IMR-90 (cell line): ENCODE measurements around the gene MDM2. TPM values are rescaled to one million over a fixed set of nuclear protein-coding genes. Genes with fewer than 3 reads are reported as not detected.

Experiments
- ATAC-seq: fragments of 200-7000 bp; cut with Tn5 transposase; 2 replicates; pipeline ENCODE4 v1.9.1; 2020; ENCODE audit warnings: low read depth, mild to moderate bottlenecking, moderate library complexity
- BruUV-seq: library from RNA; stranded (reverse); fragments of 400-500 nt; replicated peaks from 2 replicates; lab custom pipeline; 2021; lab: Mats Ljungman, UMichigan
- CTCF ChIA-PET: fragments of 300-600 bp; formaldehyde crosslinking; extraction: SDS; loops from one replicate; lab custom pipeline; 2021; ENCODE audit warnings: antibody characterized with exemption; lab: Yijun Ruan, JAX
- POLR2A ChIA-PET: fragments of 300-600 bp; sonication (Branson Sonifier 250); formaldehyde crosslinking; loops from one replicate; lab custom pipeline; 2022; ENCODE audit warnings: antibody characterized with exemption; ENCODE audit not compliant: unreplicated experiment; lab: Charles Lee
- DNase-seq: peaks from one replicate; pipeline ENCODE4 v3.0.0; 2013
- H2AFZ ChIP-seq: replicated peaks from 2 replicates; pipeline ENCODE3; 2013; ENCODE audit warnings: low read length, mild to moderate bottlenecking; ENCODE audit not compliant: poor library complexity
- H2AK5ac ChIP-seq: 2 replicates; pipeline ENCODE4 v1.6.1; 2013; ENCODE audit warnings: low read depth, low read length, inconsistent platforms
- H2AK9ac ChIP-seq: replicated peaks from 2 replicates; pipeline ENCODE3; 2013; ENCODE audit warnings: mild to moderate bottlenecking, low read depth, low read length, moderate library complexity; ENCODE audit not compliant: poor library complexity
- H2BK120ac ChIP-seq: 2 replicates; pipeline ENCODE4 v1.6.1; 2013; ENCODE audit warnings: low read depth, low read length, inconsistent platforms
- H2BK15ac ChIP-seq: 3 replicates; pipeline ENCODE4 v1.6.1; 2013; ENCODE audit warnings: low read depth, low read length, inconsistent platforms
- H2BK20ac ChIP-seq: 2 replicates; pipeline ENCODE4 v1.6.1; 2013; ENCODE audit warnings: low read depth, mild to moderate bottlenecking, inconsistent platforms, low read length, moderate library complexity
- H2BK5ac ChIP-seq: 2 replicates; pipeline ENCODE4 v1.6.1; 2013; ENCODE audit warnings: mild to moderate bottlenecking, low read depth, low read length, inconsistent platforms; ENCODE audit not compliant: poor library complexity, severe bottlenecking
- H3K14ac ChIP-seq: replicated peaks from 2 replicates; pipeline ENCODE4 v1.6.1; 2013; ENCODE audit warnings: low read depth, low read length, inconsistent platforms
- H3K18ac ChIP-seq: 2 replicates; pipeline ENCODE4 v1.6.1; 2013; ENCODE audit warnings: low read depth, low read length, control low read depth
- H3K23ac ChIP-seq: 2 replicates; pipeline ENCODE4 v1.6.1; 2013; ENCODE audit warnings: low read depth, low read length, inconsistent platforms
- H3K27ac ChIP-seq: 2 replicates; pipeline ENCODE4 v1.5.1; 2013; ENCODE audit warnings: mild to moderate bottlenecking, control low read depth, low read length; ENCODE audit not compliant: insufficient read depth
- H3K27me3 ChIP-seq: 2 replicates; pipeline ENCODE4 v1.6.1; 2013; ENCODE audit warnings: low read length; ENCODE audit not compliant: control insufficient read depth, insufficient read depth
- H3K36me3 ChIP-seq: 2 replicates; pipeline ENCODE4 v1.6.1; 2013; ENCODE audit warnings: low read length, mixed read lengths; ENCODE audit not compliant: control insufficient read depth, insufficient read depth
- H3K4ac ChIP-seq: 2 replicates; pipeline ENCODE4 v1.6.1; 2013; ENCODE audit warnings: low read depth, low read length, inconsistent platforms
- H3K4me1 ChIP-seq: 2 replicates; pipeline ENCODE4 v1.6.1; 2013; ENCODE audit warnings: low read length, mixed read lengths; ENCODE audit not compliant: control insufficient read depth, insufficient read depth
- H3K4me2 ChIP-seq: 2 replicates; pipeline ENCODE4 v1.6.1; 2013; ENCODE audit warnings: low read depth, mild to moderate bottlenecking, control low read depth, low read length, moderate library complexity
- H3K4me3 ChIP-seq: 2 replicates; pipeline ENCODE4 v1.5.1; 2013; ENCODE audit warnings: low read depth, mild to moderate bottlenecking, control low read depth, low read length, moderate library complexity; ENCODE audit not compliant: insufficient read depth
- H3K56ac ChIP-seq: 2 replicates; pipeline ENCODE4 v1.6.1; 2013; ENCODE audit warnings: low read length, inconsistent platforms; ENCODE audit not compliant: insufficient read depth; ENCODE audit errors: extremely low read depth
- H3K79me1 ChIP-seq, 2 experiments: 2 replicates each; pipeline ENCODE4 v1.6.1; 2013; ENCODE audit warnings: low read length in 2 of 2, inconsistent platforms in 1 of 2, low read depth in 1 of 2
- H3K9ac ChIP-seq: 2 replicates; pipeline ENCODE4 v1.6.1; 2013; ENCODE audit warnings: low read depth, low read length, control low read depth
- H3K9me1 ChIP-seq: 2 replicates; pipeline ENCODE4 v1.6.1; 2013; ENCODE audit warnings: low read length, inconsistent platforms; ENCODE audit not compliant: insufficient read depth
- H3K9me3 ChIP-seq: 2 replicates; pipeline ENCODE4 v1.6.1; 2013; ENCODE audit warnings: low read length; ENCODE audit not compliant: control insufficient read depth, insufficient read depth
- H4K20me1 ChIP-seq: 2 replicates; pipeline ENCODE4 v1.6.1; 2013; ENCODE audit warnings: low read length, inconsistent platforms; ENCODE audit not compliant: insufficient read depth
- H4K5ac ChIP-seq: 2 replicates; pipeline ENCODE4 v1.6.1; 2013; ENCODE audit warnings: mild to moderate bottlenecking, low read depth, low read length, control low read depth
- H4K8ac ChIP-seq, 2 experiments: 2 replicates each; pipeline ENCODE4 v1.6.1; 2013; ENCODE audit warnings: low read depth in 2 of 2, low read length in 2 of 2, control low read depth in 1 of 2, inconsistent platforms in 1 of 2
- H4K91ac ChIP-seq: 2 replicates; pipeline ENCODE4 v1.6.1; 2013; ENCODE audit warnings: low read depth, low read length, inconsistent platforms; ENCODE audit not compliant: insufficient read depth
- BHLHE40 ChIP-seq: fragments of 150-350 bp; IDR thresholded peaks from 2 replicates; pipeline ENCODE4 v1.6.1; 2016; ENCODE audit warnings: mild to moderate bottlenecking, low read depth, low read length
- CTCF ChIP-seq: conservative IDR thresholded peaks from 2 replicates; pipeline ENCODE4 v1.5.1; 2012; ENCODE audit warnings: mild to moderate bottlenecking, low read depth, low read length, improper control_type of control experiment
- ELK1 ChIP-seq: fragments of 150-350 bp; IDR thresholded peaks from 2 replicates; pipeline ENCODE4 v1.6.1; 2016; ENCODE audit warnings: low read depth, mild to moderate bottlenecking, low read length, moderate library complexity, borderline replicate concordance
- MAFK ChIP-seq: IDR thresholded peaks from 2 replicates; pipeline ENCODE4 v1.6.1; 2012; ENCODE audit warnings: low read depth, low read length, improper control_type of control experiment
- MXI1 ChIP-seq: IDR thresholded peaks from 2 replicates; pipeline ENCODE4 v1.6.1; 2012; ENCODE audit warnings: low read depth, mild to moderate bottlenecking, low read length, moderate library complexity, borderline replicate concordance
- POLR2A ChIP-seq: IDR thresholded peaks from 2 replicates; pipeline ENCODE4 v1.6.1; 2012; ENCODE audit warnings: mild to moderate bottlenecking, low read depth, low read length
- RAD21 ChIP-seq: IDR thresholded peaks from 2 replicates; pipeline ENCODE4 v1.6.1; 2012; ENCODE audit warnings: low read length, improper control_type of control experiment
- RFX5 ChIP-seq: IDR thresholded peaks from 2 replicates; pipeline ENCODE4 v1.8.0; 2012; ENCODE audit warnings: low read depth, mild to moderate bottlenecking, low read length, moderate library complexity
- SMC3 ChIP-seq: fragments of 150-350 bp; IDR thresholded peaks from 2 replicates; pipeline ENCODE4 v1.6.1; 2016; ENCODE audit warnings: low read depth, mild to moderate bottlenecking, antibody characterized with exemption, low read length, moderate library complexity
- USF2 ChIP-seq: fragments of 150-350 bp; IDR thresholded peaks from 2 replicates; pipeline ENCODE4 v1.6.1; 2017; ENCODE audit warnings: mild to moderate bottlenecking, antibody characterized with exemption, low read length, low read depth
- WGBS, 2 experiments: methylation state at CpG; one replicate each; pipeline versions ENCODE4 v1.1.5 to v1.1.7; 2013; ENCODE audit warnings: missing lambda C conversion rate in 2 of 2; ENCODE audit not compliant: insufficient read length in 1 of 2; ENCODE audit errors: extremely low coverage in 2 of 2; 5-methylcytosine and 5-hydroxymethylcytosine counted together
- dilution Hi-C: fragments of 300-500 bp; cut with HindIII; formaldehyde crosslinking; loops from one replicate; pipeline ENCODE4 v1.14.3; 2018; ENCODE audit warnings: low sequenced_read_pairs; ENCODE audit not compliant: unreplicated experiment
- in situ Hi-C: fragments of 300-500 bp; cut with MboI; formaldehyde crosslinking; loops from 3 replicates; pipeline ENCODE4 v1.14.3; 2019; ENCODE audit warnings: low sequenced_read_pairs, inconsistent platforms, mixed read lengths
- intact Hi-C: fragments of 100-400 bp; cut with micrococcal nuclease; formaldehyde crosslinking; loops from 2 replicates; pipeline ENCODE4 v1.10.0; 2022
- polyA plus RNA-seq, 3 experiments: library from polyadenylated mRNA; depleted of rRNA; stranded (reverse); fragments of >200 nt; gene quantifications; 2 replicates each; pipeline ENCODE4 v1.2.3, GENCODE V29; 2012; ENCODE audit warnings: low replicate concordance in 1 of 3
- total RNA-seq: library from RNA; depleted of rRNA; stranded (reverse); fragments of >200 nt; gene quantifications from 2 replicates; pipeline ENCODE4 v1.2.3, GENCODE V29; 2012

MDM2 gene
- total and polyA plus RNA-seq, 2 of the 4 experiments (the other 2 are of a cell fraction) = 21.9 to 196 TPM

GRCh38 chr12:68856510-68856909 lies 48.5 kb downstream of the MDM2 start:
- in situ Hi-C loops = no loop called here
- 60% methylated on average over 1 of the region's 3 CpGs; no CpG with 5 or more reads in 1 of the 2 experiments for WGBS, 2 experiments

More at GRCh38 chr12:68856510-68856909, 48.5 kb downstream of the MDM2 start:
- Histone ChIP-seq H2AK5ac (no peak overlapping the region), H3K27me3 (no peaks in the 10 kb centered on the region), H3K9me1 (no peaks in the 10 kb centered on the region), H3K9ac (no peak overlapping the region), H3K9me3 (no peaks in the 10 kb centered on the region), H3K4me1 (no peaks in the 10 kb centered on the region), H3K79me1 (no peaks in the 10 kb centered on the region), H2AK9ac (no peak overlapping the region), H3K23ac (no peak overlapping the region), H4K91ac (no peak overlapping the region), H3K4me3 (no peak overlapping the region), H3K18ac (no peak overlapping the region), H3K4me2 (no peak overlapping the region), H4K5ac (no peak overlapping the region), H3K56ac (no peak overlapping the region), H3K36me3 (no peaks in the 10 kb centered on the region), H2BK5ac (no peak overlapping the region), H2AFZ (no peak overlapping the region), H3K4ac (no peak overlapping the region), H2BK20ac (no peak overlapping the region), H2BK120ac (no peak overlapping the region), H4K8ac (no peak overlapping the region), H4K20me1 (no peaks in the 10 kb centered on the region), H3K27ac (no peak overlapping the region), H3K14ac (no peak overlapping the region), H2BK15ac (no peak overlapping the region)
- no peak for ATAC-seq
- DNase-seq = no peak
- ChIA-PET CTCF (no interaction called here), POLR2A (no interaction called here)
- intact Hi-C loops = no loop called here
- dilution Hi-C loops = no loop called here
- BruUV-seq = no TSS peak
- TF ChIP-seq ELK1 (no peak), SMC3 (no peak), CTCF (no peak), POLR2A (no peak), RAD21 (no peak), BHLHE40 (no peak), MAFK (no peak), MXI1 (no peak), USF2 (no peak), RFX5 (no peak)
